Measurements from ENCODE around the gene AKAP12. TPM values are rescaled to one million over a fixed set of nuclear protein-coding genes. Genes with fewer than 3 reads are reported as not detected.

The AKAP12 gene
- total RNA-seq, 1 donor from 2014 or later, result 81.3 TPM

- no peaks in the 10 kb centered on the region for H3K79me2 ChIP-seq (ENCODE audit: low read depth)
- H3K27ac ChIP-seq, result no peak overlapping the region
- no peak for DNase-seq (ENCODE audit: low spot score)
- Mint-ChIP-seq H3K36me3 (no peaks in the 10 kb centered on the region), H3K4me1 (no peaks in the 10 kb centered on the region), H3K9me3 (no peaks in the 10 kb centered on the region), H3K4me3 (no peak overlapping the region), H3K27me3 (ENCODE audit: insufficient read depth, low read depth) (peaks cover 5% of the 10 kb centered on the region), H3K27ac (no peak overlapping the region)
- H3K4me3 ChIP-seq, result no peak overlapping the region
- H3K27me3 ChIP-seq, result no peaks in the 10 kb centered on the region
- H4K20me1 ChIP-seq (ENCODE audit: low read depth), result no peaks in the 10 kb centered on the region
- H3K9ac ChIP-seq, result no peak overlapping the region
- no peaks in the 10 kb centered on the region for H3K4me1 ChIP-seq
- H2AFZ ChIP-seq (replicated peaks), result no peak overlapping the region
- no peak overlapping the region for H3K4me2 ChIP-seq
- H3K9me3 ChIP-seq (ENCODE audit: low read depth), result no peaks in the 10 kb centered on the region
- H3F3A ChIP-seq (ENCODE audit: low read depth), result no peaks in the 10 kb centered on the region
- TF ChIP-seq EZH2 (IDR thresholded peaks at IDR 0.05) (no peak), EZH2phosphoT487 (IDR thresholded peaks at IDR 0.05) (no peak), CTCF (IDR thresholded peaks at IDR 0.05) (no peak)
- no peaks in the 10 kb centered on the region for H3K36me3 ChIP-seq
These were observed 15.7 kb upstream of the AKAP12 start for GRCh38 chr6:151224076-151224475.

DNA sequence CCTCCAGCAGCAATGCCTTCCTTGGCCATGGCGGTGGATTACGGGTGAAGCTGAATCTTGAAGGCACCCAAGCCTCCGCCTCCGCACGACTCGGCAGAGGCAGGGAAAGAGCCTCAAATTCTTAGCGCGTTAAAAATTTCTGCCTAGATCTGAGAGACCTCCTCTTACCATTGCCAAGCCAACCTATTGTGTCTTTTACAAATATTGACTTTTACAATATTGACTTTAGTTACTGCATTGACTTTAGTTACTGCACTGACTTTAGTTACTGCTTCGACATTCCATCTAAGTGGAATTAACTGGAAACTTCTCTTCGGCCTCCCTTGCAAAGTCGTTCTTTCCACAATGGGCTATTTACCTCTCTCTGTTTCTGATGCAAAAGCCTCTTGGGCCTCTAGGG, 13.8 kb upstream of the AKAP12 start:
- no peaks in the 10 kb centered on the region for H3K36me3 ChIP-seq
- Mint-ChIP-seq H3K27ac (no peak overlapping the region), H3K4me3 (no peak overlapping the region), H3K4me1 (no peaks in the 10 kb centered on the region), H3K9me3 (no peaks in the 10 kb centered on the region), H3K36me3 (no peaks in the 10 kb centered on the region), H3K27me3 (ENCODE audit: insufficient read depth, low read depth) (peaks cover 5% of the 10 kb centered on the region)
- TF ChIP-seq EZH2 (IDR thresholded peaks at IDR 0.05), result no peak
- no peak for TF ChIP-seq EZH2phosphoT487 (IDR thresholded peaks at IDR 0.05)
- TF ChIP-seq CTCF (IDR thresholded peaks at IDR 0.05), result no peak
- no peak overlapping the region for H2AFZ ChIP-seq (replicated peaks)
- no peaks in the 10 kb centered on the region for H4K20me1 ChIP-seq (ENCODE audit: low read depth)
- H3K79me2 ChIP-seq (ENCODE audit: low read depth), result no peaks in the 10 kb centered on the region
- no peak overlapping the region for H3K27ac ChIP-seq
- H3F3A ChIP-seq (ENCODE audit: low read depth), result no peaks in the 10 kb centered on the region
- H3K4me3 ChIP-seq, result no peak overlapping the region
- H3K9me3 ChIP-seq (ENCODE audit: low read depth), result no peaks in the 10 kb centered on the region
- no peaks in the 10 kb centered on the region for H3K27me3 ChIP-seq
- H3K4me1 ChIP-seq, result no peaks in the 10 kb centered on the region
- DNase-seq (ENCODE audit: low spot score), result no peak
- H3K9ac ChIP-seq, result no peak overlapping the region
- no peak overlapping the region for H3K4me2 ChIP-seq

- Mint-ChIP-seq H3K4me3 (no peak overlapping the region), H3K9me3 (no peaks in the 10 kb centered on the region), H3K4me1 (no peaks in the 10 kb centered on the region), H3K27ac (no peak overlapping the region), H3K27me3 (ENCODE audit: insufficient read depth, low read depth) (peaks cover 2% of the 10 kb centered on the region), H3K36me3 (no peaks in the 10 kb centered on the region)
- H3F3A ChIP-seq (ENCODE audit: low read depth), result no peaks in the 10 kb centered on the region
- H3K9me3 ChIP-seq (ENCODE audit: low read depth), result no peaks in the 10 kb centered on the region
- H3K4me1 ChIP-seq, result no peaks in the 10 kb centered on the region
- no peak overlapping the region for H2AFZ ChIP-seq (replicated peaks)
- no peaks in the 10 kb centered on the region for H3K27me3 ChIP-seq
- H3K79me2 ChIP-seq (ENCODE audit: low read depth), result no peaks in the 10 kb centered on the region
- no peak overlapping the region for H3K27ac ChIP-seq
- no peak overlapping the region for H3K4me2 ChIP-seq
- H3K36me3 ChIP-seq, result no peaks in the 10 kb centered on the region
- no peak overlapping the region for H3K4me3 ChIP-seq
- H4K20me1 ChIP-seq (ENCODE audit: low read depth), result no peaks in the 10 kb centered on the region
- TF ChIP-seq EZH2phosphoT487 (IDR thresholded peaks at IDR 0.05), result no peak
- TF ChIP-seq CTCF (IDR thresholded peaks at IDR 0.05), result no peak
- no peak for TF ChIP-seq EZH2 (IDR thresholded peaks at IDR 0.05)
- no peak overlapping the region for H3K9ac ChIP-seq
- no peak for DNase-seq (ENCODE audit: low spot score)
These were observed 10.9 kb upstream of the AKAP12 start for GRCh38 chr6:151228788-151229400.
